ENCODE data around the gene RPS6KB2.
A peak's percentile ranks its signal among the peaks of the same experiment; 100 is the strongest.
"Not testable (repeated sequence)": the region's sequence is repeated elsewhere in the genome, so short reads cannot be mapped to it uniquely, and the experiment has no call there.

The RPS6KB2 gene

GRCh38 chr11:67397986-67398660 is 30.2 kb upstream of the RPS6KB2 start:
- DNase-seq = no peak

DNA sequence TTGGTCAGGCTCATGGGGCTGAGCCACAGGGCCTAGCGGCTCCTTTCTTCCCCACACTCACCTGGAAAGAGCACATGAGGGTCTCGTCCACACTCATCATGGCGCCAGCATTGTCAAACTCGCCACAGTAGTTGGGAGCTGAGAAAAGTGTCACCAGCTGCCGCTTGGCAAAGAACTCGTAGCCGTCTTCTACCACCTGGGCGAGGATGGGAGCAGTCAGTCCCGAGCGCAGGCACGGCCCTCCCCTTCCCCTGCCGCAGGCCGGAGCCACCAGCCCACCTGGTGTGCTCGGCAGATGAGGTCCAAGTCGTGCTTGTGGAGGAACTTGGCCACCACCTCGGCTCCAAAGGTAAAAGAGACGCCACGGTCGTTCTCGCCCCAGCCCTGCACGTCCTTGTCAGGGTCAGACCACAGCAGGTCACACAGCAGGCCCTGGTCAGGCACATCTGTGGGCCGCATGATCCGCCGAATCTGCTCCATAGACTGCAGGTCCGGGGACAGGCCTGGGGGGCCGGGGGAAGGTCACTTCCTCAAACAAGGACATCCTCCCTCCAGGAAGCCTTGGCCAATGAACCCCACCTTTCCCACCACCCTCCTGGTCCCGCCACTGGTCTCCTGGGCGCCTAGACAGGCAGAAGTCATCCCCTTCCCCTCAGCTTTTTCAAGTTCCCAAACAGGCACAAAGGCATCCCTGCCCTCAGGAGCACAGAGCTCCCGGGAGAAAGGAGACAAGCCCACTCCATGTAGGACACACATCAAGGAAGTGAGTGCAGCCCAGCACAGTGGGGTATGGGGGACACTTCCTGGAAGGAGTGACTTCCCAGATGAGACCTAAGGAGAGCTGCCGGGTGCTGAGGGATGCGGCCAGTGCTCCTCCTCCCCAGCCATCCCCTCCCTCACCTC is 29.4 kb upstream of the RPS6KB2 start:
- no peak for DNase-seq

DNA sequence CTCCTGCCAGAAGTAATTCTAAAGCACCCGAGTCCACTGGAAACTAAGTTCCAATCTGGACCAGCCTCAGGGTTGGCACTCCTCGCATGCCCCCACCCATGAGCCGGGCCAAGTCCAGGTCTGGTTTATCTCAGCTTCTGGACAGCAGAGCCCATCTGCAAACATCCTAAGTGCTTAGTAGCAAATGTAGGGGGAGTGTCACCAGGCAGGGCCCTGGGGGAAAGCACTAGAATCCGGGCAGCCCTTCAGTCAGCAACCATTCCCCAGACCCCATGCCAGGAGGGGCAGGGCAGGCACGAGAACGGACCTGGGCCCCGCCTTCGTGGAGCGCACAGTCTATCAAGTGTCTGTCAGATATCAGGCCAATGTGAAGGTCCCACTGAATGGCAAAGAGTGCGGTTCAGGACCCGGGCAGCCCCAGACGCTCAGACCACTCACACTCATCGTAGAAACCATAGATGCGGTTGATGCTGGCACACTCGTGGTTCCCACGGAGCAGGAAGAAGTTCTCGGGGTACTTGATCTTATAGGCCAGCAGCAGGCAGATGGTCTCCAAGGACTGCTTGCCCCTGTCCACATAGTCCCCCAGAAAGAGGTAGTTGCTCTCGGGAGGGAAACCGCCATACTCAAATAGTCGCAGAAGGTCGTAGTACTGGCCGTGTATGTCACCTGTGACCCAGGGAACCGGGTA is 27.9 kb upstream of the RPS6KB2 start:
- no peak for DNase-seq

DNA sequence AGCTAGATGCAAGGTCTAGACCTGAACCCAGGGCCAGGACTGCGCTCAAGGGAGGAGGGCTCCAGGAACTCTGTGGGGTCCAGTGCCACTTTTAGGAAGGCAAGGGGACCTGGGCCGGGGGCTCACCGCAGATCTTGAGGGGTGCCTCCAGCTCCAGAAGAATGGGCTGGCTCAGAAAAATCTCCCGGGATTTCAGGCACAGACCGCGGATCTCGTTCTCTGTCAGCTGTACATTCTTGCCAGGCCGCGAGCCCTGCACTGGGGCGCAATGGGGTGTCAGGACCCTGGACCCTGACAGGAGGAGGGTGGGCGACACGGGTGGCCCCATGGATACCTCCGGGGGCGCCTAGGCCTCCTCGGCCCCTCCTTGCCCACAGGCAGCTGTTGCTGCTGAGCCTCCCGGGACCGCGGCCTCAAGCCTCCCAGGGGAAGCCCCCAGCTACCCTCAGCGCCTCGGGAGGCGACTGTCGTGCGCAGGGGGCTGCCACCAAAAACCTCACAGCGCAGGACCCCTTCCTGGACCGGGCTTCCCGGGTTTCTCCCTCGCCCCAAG is 27.3 kb upstream of the RPS6KB2 start:
- DNase-seq = no peak

GRCh38 chr11:67401495-67402191 is 26.7 kb upstream of the RPS6KB2 start, which contains the start of gene PPP1CA:
PPP1CA (minus strand) TSS chr11:67401858; CDS start chr11:67401782, 76 bp downstream.
- peak; percentile 34 for DNase-seq

DNA sequence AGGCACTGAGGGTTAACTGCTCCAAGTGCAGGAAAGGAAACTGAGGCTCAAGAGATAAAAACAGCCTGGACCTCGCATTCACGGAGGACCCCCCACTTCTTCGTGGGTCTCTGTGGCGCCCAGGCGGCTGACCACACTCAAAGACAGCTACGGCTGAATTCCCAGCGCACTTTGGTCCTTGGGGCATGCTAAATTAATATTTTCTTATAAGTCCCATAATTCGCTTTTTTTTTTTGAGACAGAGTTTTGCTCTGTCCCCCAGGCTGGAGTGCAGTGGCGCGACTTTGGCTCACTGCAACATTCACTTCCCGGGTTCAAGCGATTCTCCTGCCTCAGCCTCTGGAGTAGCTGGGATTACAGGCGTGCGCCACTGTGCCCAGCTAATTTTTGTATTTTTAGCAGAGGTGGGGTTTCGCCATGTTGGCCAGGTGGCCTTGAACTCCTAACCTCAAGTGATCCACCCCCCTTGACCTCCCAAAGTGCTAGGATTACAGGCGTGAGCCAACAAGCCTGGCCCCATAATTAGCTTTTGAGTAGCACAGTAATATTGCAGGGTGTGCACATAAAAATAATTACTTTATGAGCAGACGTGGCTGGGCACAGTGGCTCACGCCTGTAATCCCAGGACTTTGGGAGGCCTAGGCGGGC is 26.0 kb upstream of the RPS6KB2 start:
- DNase-seq = not testable (repeated sequence)

DNA sequence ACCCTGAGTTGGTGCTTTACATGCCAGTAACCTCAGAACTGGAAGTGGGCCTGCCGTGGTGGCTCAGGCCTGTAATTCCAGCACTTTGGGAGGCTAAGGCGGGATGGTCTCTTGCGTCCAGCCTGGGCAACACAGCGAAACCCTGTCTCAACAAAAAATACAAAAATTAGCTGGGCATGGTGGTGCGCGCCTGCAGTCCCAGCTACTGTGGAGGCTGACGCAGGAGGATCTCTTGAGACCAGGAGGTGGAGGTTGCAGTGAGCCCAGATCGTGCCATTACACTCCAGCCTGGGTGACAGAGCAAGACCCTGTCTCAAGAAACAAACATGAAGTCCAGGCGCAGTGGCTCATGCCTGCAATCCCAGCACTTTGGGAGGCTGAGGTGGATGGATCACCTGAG is 25.2 kb upstream of the RPS6KB2 start:
- not testable (repeated sequence) for DNase-seq

- DNase-seq = no peak
These were observed 23.6 kb upstream of the RPS6KB2 start for GRCh38 chr11:67404515-67405195.

DNA sequence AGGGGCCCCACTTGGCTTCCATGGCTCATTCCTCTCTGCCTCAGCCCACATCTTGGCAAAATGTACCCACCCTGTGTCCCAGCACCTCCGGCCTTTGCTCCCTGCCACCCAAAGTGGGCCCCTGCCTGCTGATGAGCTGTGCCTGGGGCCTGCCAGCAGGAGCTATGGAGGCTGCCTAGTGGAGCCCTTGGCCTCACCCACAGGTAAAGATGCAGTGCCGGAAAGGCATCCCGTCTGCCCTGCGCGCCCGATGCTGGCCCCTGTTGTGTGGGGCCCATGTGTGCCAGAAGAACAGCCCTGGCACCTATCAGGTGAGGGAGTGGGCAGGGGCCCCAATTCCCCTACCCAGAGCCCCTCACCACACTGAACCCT is 23.1 kb upstream of the RPS6KB2 start:
- DNase-seq = no peak

DNA sequence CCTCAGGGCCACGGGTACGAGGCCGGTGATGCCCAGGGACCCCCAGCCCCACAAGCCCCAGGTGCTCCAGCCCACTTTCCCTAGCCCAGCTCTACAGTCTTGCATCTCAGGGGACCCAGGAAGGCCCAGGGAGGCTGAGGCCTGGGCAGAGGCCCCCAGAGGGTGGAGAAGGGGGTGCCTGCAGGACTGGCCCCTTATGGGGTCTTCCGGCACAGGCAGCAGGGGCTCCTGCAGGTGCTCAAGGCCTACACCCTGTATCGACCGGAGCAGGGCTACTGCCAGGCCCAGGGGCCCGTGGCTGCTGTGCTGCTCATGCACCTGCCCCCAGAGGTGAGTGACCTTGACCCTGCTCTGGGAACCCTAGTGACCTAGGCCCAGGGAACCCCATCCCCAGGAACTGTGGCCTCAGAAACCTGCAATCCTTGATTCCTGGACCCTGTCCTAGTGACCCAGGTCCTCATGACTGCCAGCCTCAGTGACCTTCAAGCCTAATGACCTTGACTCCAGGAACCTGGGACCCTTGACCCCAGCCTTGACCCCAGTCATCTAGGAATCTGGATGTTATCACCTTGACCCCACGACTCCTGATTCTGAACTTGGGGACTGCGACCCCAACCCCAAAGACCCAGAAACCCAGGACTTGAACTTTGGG is 22.5 kb upstream of the RPS6KB2 start:
- no peak for DNase-seq

DNA sequence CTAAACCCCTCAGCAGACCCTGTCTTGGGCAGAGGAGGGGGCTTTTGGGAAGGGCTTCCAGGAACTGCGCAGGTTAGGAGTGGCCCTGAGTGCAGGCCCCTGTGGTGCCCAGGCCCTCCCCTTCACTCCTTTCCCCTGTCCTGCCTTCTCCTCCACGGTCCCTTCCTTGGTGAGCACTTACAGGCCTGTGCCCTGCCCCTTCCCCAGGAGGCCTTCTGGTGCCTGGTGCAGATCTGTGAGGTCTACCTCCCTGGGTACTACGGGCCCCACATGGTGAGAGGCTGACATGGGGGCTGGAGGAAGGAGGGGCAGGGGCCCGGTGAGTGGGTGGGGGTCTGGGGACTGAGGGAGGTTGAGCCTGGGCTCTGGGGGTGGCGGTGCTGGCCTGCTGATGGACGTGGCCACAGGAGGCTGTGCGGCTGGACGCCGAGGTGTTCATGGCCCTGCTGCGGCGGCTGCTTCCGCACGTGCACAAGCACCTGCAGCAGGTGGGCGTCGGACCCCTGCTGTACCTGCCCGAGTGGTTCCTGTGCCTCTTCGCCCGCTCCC is 21.8 kb upstream of the RPS6KB2 start:
- DNase-seq = no peak

GRCh38 chr11:67406969-67407687 is 21.2 kb upstream of the RPS6KB2 start:
- no peak for DNase-seq

DNA sequence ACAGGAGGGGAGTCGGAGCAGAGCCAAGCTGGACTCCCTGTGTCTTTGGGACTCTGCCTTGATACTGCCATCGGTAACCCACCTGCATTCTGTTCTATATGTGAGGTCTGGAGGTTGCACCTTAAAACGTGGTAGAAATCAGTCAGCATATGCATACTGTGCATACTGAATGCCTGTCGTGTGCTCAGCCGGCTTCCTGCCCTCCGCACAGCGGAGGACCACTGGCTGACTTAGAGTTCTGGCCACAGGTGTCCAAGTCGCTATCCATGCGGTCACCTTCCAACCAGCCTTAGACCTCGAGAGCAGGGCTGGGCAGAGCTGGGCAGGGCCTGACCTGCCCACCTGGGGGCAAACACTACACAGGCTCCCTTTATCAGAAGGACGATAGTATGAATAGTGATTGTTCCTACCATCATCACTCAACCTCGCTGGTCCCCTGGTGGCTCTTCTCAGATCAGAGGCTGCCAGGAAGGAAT is 20.6 kb upstream of the RPS6KB2 start:
- DNase-seq = no peak

GRCh38 chr11:67408437-67409200 is 19.7 kb upstream of the RPS6KB2 start:
- no peak for DNase-seq

DNA sequence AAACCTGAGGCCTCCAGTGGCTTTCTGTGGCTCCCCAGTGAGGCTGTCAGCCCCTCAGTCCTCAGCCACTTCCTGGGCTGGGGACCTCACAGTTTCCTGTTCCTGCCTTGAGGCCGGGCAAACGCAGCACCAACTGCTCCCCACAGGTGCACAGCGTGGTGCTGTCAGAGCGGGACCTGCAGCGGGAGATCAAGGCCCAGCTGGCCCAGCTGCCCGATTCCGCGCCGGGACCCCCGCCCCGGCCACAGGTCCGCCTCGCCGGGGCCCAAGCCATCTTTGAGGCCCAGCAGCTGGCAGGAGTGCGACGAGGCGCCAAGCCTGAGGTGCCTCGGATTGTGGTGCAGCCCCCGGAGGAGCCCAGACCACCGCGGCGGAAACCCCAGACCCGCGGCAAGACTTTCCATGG is 19.0 kb upstream of the RPS6KB2 start:
- DNase-seq = no peak

- DNase-seq = no peak
These were observed 18.4 kb upstream of the RPS6KB2 start for GRCh38 chr11:67409781-67410368.

DNA sequence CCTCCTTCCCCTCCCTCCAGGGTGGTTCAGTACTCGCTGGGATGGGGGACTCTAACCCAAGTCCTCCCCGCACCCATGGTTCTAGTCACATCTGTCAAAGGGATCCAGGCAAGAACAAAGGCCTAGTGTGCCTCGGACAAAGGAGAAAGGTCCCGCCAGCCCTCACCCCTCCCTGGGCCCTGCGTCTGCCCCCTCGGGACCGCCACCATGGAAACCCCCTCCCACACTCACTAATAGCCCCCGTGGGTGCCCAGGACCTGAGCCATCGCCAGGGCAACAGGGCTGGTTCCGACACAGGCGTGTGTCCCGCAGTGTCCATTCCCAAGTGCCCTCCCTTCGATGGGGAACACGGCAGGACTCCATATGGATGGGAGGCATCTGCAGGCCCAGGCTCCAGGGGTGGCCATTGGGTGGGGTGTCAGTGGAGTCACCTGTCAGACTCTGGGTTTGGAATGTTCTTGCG is 17.9 kb upstream of the RPS6KB2 start:
- no peak for DNase-seq

DNA sequence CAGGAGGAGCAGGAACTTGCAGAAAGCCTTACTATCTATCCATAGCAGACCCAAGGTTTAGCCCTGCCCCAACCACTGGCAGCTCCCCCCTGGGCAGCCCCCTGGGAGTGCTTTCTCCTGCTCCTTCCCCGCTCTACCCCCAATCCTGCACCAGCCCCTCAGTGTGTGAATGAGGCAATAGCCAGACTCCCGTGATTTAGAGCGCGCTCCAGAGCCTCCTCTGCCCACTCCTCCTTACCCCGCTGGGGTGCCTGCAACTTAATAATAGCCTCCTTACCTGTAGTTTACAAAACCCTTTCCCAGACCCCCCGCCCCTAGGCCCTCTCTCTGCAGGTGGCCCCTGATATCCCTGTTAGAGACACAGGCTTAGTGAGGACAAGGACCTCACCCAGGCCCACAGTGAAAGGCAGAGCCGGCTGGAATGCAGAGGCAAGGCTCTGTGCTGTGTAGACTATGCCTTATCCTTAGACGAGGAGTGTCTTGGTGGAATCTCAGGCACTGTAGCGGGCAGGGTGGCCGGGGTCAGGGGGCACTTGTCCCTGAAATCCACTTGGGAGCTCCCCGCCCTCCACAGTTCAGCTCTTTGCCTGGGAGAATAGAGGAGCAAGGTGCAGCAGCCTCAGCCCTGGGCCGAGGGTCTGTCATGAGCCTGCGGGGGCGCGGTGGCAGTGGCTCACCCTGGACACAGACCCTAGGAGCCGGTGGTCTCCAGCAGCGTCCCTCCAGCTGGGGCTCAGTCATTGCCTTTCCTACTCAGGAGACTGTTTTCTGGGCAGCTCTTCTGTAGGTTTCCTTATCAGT is 17.1 kb upstream of the RPS6KB2 start:
- DNase-seq = no peak
